Heart right ventricle (tissue), 16 donors: ENCODE results near the gene SLC24A5. TPM values are rescaled to one million over a fixed set of nuclear protein-coding genes. Genes with fewer than 3 reads are reported as not detected.

Source experiments
- ATAC-seq, 8 donors: fragments of 200-7000 bp; cut with Tn5 transposase; one replicate each; pipeline ENCODE4 v1.9.1; 2020; ENCODE audit warnings: mild to moderate bottlenecking in 8 of 8, moderate library complexity in 8 of 8, moderate number of reproducible peaks in 1 of 8
- DNase-seq, 2 donors: peaks; one replicate each; pipeline ENCODE4 v3.0.0-alpha.2; 2020
- H3K27ac ChIP-seq, 10 donors: fragments of 200-600 bp; sonication (generic) in 2 of 10; one replicate each; pipeline versions ENCODE4 v1.5.0 to v1.8.0; 2020 to 2022; ENCODE audit warnings: mild to moderate bottlenecking in 3 of 10
- H3K27me3 ChIP-seq, 7 donors: fragments of 200-600 bp; one replicate each; pipeline ENCODE4 v1.8.0; 2021 to 2022; ENCODE audit warnings: mild to moderate bottlenecking in 2 of 7
- H3K36me3 ChIP-seq, 9 donors: fragments of 200-600 bp; sonication (generic) in 1 of 9; one replicate each; pipeline versions ENCODE4 v1.5.0 to v1.8.0; 2020 to 2022; ENCODE audit warnings: mild to moderate bottlenecking in 2 of 9
- H3K4me1 ChIP-seq, 9 donors: fragments of 200-600 bp; sonication (generic) in 1 of 9; one replicate each; pipeline versions ENCODE4 v1.5.0 to v1.8.0; 2020 to 2022; ENCODE audit warnings: mild to moderate bottlenecking in 4 of 9
- H3K4me3 ChIP-seq, 10 donors: fragments of 200-600 bp; sonication (generic) in 2 of 10; one replicate each; pipeline versions ENCODE4 v1.5.0 to v1.8.0; 2020 to 2022; ENCODE audit warnings: mild to moderate bottlenecking in 7 of 10, moderate library complexity in 2 of 10
- H3K9me3 ChIP-seq, 11 donors: fragments of 200-600 bp in 10 of 11; sonication (generic) in 2 of 11; one replicate each; pipeline versions ENCODE4 v1.5.0 to v1.8.0; 2013 to 2022; ENCODE audit warnings: mild to moderate bottlenecking in 2 of 11, control low read depth in 1 of 11, moderate library complexity in 1 of 11
- WGBS, 2 donors: extraction: QIAGEN DNeasy Blood & Tissue Kit; methylation state at CpG; one replicate each; pipeline ENCODE4 v1.1.7; 2013; ENCODE audit warnings: inconsistent platforms in 1 of 2; 5-methylcytosine and 5-hydroxymethylcytosine counted together
- intact Hi-C, 10 donors: fragments of 100-400 bp; cut with DNase I; formaldehyde crosslinking; loops; one replicate each; pipeline versions ENCODE4 v1.11.1 to v1.14.2; 2022
- polyA plus RNA-seq, 2 donors: library from polyadenylated mRNA; stranded (reverse); fragments of 200-250 nt; gene quantifications; one replicate each; pipeline ENCODE4 v1.2.3, GENCODE V29; 2013
- total RNA-seq, 10 donors: library from RNA; stranded (reverse); fragmentation: NEBNext Ultra II Directional in 3 of 10; extraction: Animal tissue kit (Norgen Biotek cat#: 25700) in 3 of 10; gene quantifications; one replicate each; pipeline versions ENCODE4 v1.2.1 to v1.2.4, GENCODE V29; 2021 to 2023
- TF ChIP-seq, protein P1 (sequence below), 9 donors: fragments of 200-600 bp; sonication (generic) in 2 of 9; IDR thresholded peaks; one replicate each; pipeline versions ENCODE4 v1.5.0 to v1.8.0; 2021 to 2022; ENCODE audit warnings: antibody characterized with exemption in 9 of 9, mild to moderate bottlenecking in 5 of 9, moderate library complexity in 1 of 9
- donor health status: Arrhythmogenic right ventricular cardiomyopathy.
- donor health status: ischemic (EF 13 %, LVEDD 7.1; RV severe dilation, severe dysfunction).
- donor health status: healthy with polysubstance abuse.
- donor health status: DM: no; HTN: yes; CAD: no.
- donor health status: DM: no; HTN: no; CAD: no.
- donor health status: ischemic (EF 25% LVEDD 6.9; RV normal size, moderate dysfunction).
- donor health status: ischemic (EF 25% LVEDD 5.7; RV mildly dilated, moderate dysfunction).
- donor health status: healthy.
- donor health status: DM: yes; HTN: yes; CAD: no.
- donor health status: Ischemic cardiomyopathy.
- donor health status: ischemic (EF 35%, LVEDD 5.7; RV mildly dilated, moderate dysfunction).
- donor health status: nonischemic (EF 11% LVEDD 7.7; RV severe dilation, severe dysfunction).
- donor health status: DM: yes; HTN: yes; CAD: no.
- donor health status: PGD.
- donor health status: ischemic (EF 29% LVEDD 5.4; RV normal size, mild dysfunction).
- donor health status: nonischemic (EF 23%, LVEDD 6.1; RV moderate dilation, normal function).

SLC24A5 gene
- total and polyA plus RNA-seq, 12 donors: not detected

DNA sequence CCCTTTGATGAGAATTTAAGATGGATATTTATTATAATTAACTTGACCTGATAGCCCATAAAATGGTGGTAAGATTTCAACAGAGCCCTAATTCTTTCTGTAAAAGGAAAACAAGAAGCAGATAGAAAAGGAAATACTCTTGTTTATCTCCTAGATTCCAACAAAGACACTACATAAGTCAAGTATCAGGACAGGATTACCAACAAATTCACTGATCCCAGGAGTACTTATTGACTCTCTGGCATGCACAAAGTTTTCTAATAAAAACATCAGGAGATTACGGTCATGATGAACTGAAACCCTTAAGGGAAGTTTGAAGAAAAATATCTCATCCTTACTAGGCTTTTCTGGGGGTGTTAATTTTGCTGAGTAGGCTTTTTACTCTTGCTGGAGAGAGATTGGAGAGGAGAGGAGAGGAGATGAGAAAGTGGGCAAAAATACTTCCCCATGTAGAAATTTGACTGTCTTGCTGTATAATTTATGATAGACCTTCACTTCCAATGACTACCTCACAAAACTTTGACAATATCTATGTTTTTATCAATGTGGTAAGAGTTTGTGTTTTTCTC, 43.1 kb upstream of the SLC24A5 start:
- intact Hi-C loops: loop anchor here in 1 of 10 donors (10.0 kb wide), 1 partner anchor 63 kb away; no protein-coding TSS in a partner anchor
- ATAC-seq: no peak
- Histone ChIP-seq H3K4me1 (no peaks in the 10 kb centered on the region), H3K4me3 (no peak overlapping the region), H3K27ac (no peak overlapping the region), H3K36me3 (no peaks in the 10 kb centered on the region), H3K27me3 (peaks cover 0 to 33% (median 19%) of the 10 kb centered on the region in 7 donors), H3K9me3 (no peaks in the 10 kb centered on the region)
- no peak for DNase-seq
- 55 to 67% methylated on average over 1 of the region's 1 CpG for WGBS, 2 donors
- TF ChIP-seq, protein P1, sequence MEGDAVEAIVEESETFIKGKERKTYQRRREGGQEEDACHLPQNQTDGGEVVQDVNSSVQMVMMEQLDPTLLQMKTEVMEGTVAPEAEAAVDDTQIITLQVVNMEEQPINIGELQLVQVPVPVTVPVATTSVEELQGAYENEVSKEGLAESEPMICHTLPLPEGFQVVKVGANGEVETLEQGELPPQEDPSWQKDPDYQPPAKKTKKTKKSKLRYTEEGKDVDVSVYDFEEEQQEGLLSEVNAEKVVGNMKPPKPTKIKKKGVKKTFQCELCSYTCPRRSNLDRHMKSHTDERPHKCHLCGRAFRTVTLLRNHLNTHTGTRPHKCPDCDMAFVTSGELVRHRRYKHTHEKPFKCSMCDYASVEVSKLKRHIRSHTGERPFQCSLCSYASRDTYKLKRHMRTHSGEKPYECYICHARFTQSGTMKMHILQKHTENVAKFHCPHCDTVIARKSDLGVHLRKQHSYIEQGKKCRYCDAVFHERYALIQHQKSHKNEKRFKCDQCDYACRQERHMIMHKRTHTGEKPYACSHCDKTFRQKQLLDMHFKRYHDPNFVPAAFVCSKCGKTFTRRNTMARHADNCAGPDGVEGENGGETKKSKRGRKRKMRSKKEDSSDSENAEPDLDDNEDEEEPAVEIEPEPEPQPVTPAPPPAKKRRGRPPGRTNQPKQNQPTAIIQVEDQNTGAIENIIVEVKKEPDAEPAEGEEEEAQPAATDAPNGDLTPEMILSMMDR (IDR thresholded peaks at IDR 0.05): no peak

DNA sequence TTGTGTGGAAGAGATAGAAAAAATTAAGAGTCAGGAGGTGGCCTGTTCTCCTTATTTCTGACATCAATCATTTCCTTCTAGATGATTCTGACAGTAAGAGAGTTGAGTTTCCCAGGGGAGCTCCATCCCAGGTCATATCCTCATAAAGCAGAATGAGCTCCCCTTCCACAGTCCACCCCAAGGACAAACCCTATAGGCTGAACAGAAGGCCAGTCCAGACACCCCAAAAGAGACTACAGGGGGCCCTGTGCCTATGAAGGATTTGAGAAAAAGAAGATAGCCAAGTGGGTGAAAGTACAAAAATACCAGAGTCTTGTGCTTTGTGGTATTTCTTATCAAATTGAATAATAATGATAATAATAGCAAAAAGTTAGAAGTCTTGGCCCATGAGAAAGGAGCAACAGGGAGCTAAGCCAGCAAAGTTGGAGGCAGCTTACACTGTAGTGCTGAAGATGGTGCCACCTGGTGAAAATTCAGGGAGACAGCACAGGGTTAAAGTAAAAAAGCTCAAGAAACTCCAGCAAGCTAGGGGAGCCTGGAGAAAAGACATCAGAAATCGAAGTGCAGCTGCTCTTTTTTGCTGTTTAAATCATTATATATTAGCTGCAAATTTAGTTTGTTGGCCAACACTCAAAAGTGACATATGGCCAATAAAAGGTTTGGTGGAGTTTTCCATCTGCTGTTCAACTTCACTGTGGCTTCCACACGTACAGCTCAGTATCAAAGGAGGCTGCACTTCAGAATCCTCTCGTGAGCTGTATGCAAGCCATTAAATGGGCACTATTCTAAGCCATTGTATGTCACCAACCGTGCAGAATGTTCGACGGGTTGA, 35.8 kb upstream of the SLC24A5 start:
- no peak for ATAC-seq
- no peak for DNase-seq
- Histone ChIP-seq H3K27me3 (peaks cover 0 to 15% (median 5%) of the 10 kb centered on the region in 7 donors), H3K4me3 (no peak overlapping the region), H3K9me3 (no peaks in the 10 kb centered on the region), H3K36me3 (no peaks in the 10 kb centered on the region), H3K27ac (no peak overlapping the region), H3K4me1 (no peaks in the 10 kb centered on the region)
- TF ChIP-seq, protein P1 (IDR thresholded peaks at IDR 0.05): peak in 5 of 9 donors; percentile 24 to 36 (median 30)
- 65% methylated on average over 6 of the region's 6 CpGs for WGBS, 2 donors
- intact Hi-C loops: loop anchor here in 1 of 10 donors (10.0 kb wide), 1 partner anchor 890 kb away; no protein-coding TSS in a partner anchor

DNA sequence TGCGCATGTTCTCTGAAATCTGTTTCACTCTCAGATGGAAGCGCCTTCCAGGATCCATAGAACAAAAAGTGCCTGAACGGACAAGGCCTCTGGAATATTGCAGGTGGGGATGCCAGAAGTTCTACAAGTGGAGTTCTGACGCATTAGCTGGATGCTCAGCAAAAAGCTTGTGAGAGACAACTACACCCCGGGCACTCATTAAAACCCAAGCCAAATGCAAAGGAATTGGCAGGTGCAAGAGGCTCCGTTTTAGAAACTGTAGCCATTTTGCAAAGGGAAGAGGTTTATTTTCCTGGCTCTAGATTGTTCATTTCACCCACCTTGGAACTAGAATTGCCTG, 35.2 kb upstream of the SLC24A5 start:
- TF ChIP-seq, protein P1 (IDR thresholded peaks at IDR 0.05): no peak
- H3K27ac ChIP-seq: no peak overlapping the region
- no peaks in the 10 kb centered on the region for H3K36me3 ChIP-seq
- DNase-seq: no peak
- peaks cover 0 to 15% (median 5%) of the 10 kb centered on the region in 7 donors for H3K27me3 ChIP-seq
- no peaks in the 10 kb centered on the region for H3K9me3 ChIP-seq
- WGBS, 2 donors: 93% methylated on average over 6 of the region's 6 CpGs
- intact Hi-C loops: loop anchor here in 1 of 10 donors (10.0 kb wide), 1 partner anchor 891 kb away; no protein-coding TSS in a partner anchor
- H3K4me3 ChIP-seq: no peak overlapping the region
- no peak for ATAC-seq
- H3K4me1 ChIP-seq: no peaks in the 10 kb centered on the region

DNA sequence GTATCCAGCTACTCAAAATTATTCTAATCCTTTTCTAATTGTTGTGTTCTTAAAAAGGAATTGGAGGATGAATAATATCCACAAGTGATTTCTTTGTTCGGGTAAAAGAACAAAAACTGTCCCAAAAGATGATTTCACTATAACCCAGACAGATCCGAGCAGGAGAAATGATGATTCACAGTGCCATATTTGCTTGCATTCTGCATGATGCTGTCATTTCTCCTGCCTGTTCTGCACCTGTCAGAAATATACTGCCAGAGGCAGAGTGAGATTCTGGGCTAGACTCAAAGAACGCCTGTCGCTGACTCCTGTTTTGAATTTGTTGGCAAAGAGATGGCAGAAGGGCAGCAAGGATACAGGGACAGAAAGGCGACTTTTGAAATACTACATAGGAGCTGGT, 34.7 kb upstream of the SLC24A5 start:
- intact Hi-C loops: loop anchor here in 1 of 10 donors (10.0 kb wide), 1 partner anchor 891 kb away; no protein-coding TSS in a partner anchor
- 70 to 80% methylated on average over 5 of the region's 5 CpGs for WGBS, 2 donors
- H3K27ac ChIP-seq: no peak overlapping the region

More for the DNA sequence above, 34.7 kb upstream of the SLC24A5 start:
- H3K36me3 ChIP-seq: no peaks in the 10 kb centered on the region
- H3K4me1 ChIP-seq: no peaks in the 10 kb centered on the region
- H3K4me3 ChIP-seq: no peak overlapping the region
- no peak for DNase-seq
- no peak for ATAC-seq
- TF ChIP-seq, protein P1 (IDR thresholded peaks at IDR 0.05): no peak
- H3K9me3 ChIP-seq: no peaks in the 10 kb centered on the region
- peaks cover 0 to 15% (median 5%) of the 10 kb centered on the region in 7 donors for H3K27me3 ChIP-seq
